ENCODE measurements around the gene SMYD4. TPM values are rescaled to one million over a fixed set of nuclear protein-coding genes. Genes with fewer than 3 reads are reported as not detected.

The SMYD4 gene
- total and polyA plus RNA-seq, 5 donors, result 6.5 to 14.6 (median 11.0) TPM

DNA sequence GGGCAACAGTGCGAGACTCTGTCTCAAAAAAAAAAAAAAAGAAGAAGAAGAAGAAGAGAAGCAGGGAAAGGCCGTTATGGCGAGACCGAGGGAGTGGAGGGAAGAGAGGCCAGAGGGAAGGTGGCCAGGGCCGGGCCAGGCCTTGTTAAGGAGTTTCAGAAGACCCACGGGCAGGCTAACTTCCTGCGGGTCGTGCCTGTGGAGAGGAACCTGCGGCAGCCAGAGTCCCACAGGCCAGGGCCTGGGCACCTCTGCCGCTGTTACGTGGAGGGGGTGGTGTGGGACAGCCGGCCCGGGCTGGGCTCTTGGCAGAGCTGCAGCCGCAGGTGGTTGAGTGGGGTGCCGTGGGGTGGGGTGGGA, 99.8 kb downstream of the SMYD4 start:
- peak in 1 of 3 donors; percentile 68 for DNase-seq
- Histone ChIP-seq H3K4me3 (ENCODE audit: low read length) (no peak overlapping the region), H3K9me3 (ENCODE audit: control insufficient read depth, low read length) (no peaks in the 10 kb centered on the region), H3K4me1 (ENCODE audit: control insufficient read depth, insufficient read depth, low read length) (peaks cover 5% of the 10 kb centered on the region), H3K27me3 (ENCODE audit: control insufficient read depth, insufficient read depth) (no peaks in the 10 kb centered on the region), H3K27ac (ENCODE audit: low read length) (peak overlapping the region; percentile 42)
- intact Hi-C loops (cut with DNase I), result loop anchor here in 1 of 4 donors (5.0 kb wide), 1 partner anchor 47 kb away; no protein-coding TSS in a partner anchor
- WGBS, result 41% methylated on average over 15 of the region's 15 CpGs
- ATAC-seq, result peak in 1 of 2 donors; percentile 25

Other genes starting within 250 kb of the SMYD4 start
- 1 to 10 TPM; 4.2 to 6.7 (median 5.6) TPM for gene SLC43A2, start 201.1 kb downstream of the SMYD4 start, total RNA-seq
- gene SLC43A2, start 201.1 kb downstream of the SMYD4 start, polyA plus RNA-seq, result 3.4 TPM
- 10 to 100 TPM in 3 of 4 donors, 1 to 10 TPM in 1; 9.9 to 15.6 (median 13.9) TPM for gene SCARF1, start 184.2 kb downstream of the SMYD4 start, total RNA-seq
- gene SCARF1, start 184.2 kb downstream of the SMYD4 start, polyA plus RNA-seq, result 7.7 TPM
- gene RILP, start 180.0 kb downstream of the SMYD4 start, total RNA-seq, result 10 to 100 TPM; 31.0 to 54.4 (median 48.1) TPM
- 75.1 TPM for gene RILP, start 180.0 kb downstream of the SMYD4 start, polyA plus RNA-seq
- gene PRPF8, start 145.0 kb downstream of the SMYD4 start, total RNA-seq, result 100 to 1,000 TPM; 134 to 187 (median 152) TPM
- 72.1 TPM for gene PRPF8, start 145.0 kb downstream of the SMYD4 start, polyA plus RNA-seq
- 1 to 10 TPM; 1.9 to 6.1 (median 2.3) TPM for gene TLCD2, start 119.5 kb downstream of the SMYD4 start, total RNA-seq
- 1.5 TPM for gene TLCD2, start 119.5 kb downstream of the SMYD4 start, polyA plus RNA-seq
- 10 to 100 TPM in 3 of 4 donors, 1 to 10 TPM in 1; 9.2 to 11.2 (median 11.0) TPM for gene WDR81, start 105.2 kb downstream of the SMYD4 start, total RNA-seq
- 10.2 TPM for gene WDR81, start 105.2 kb downstream of the SMYD4 start, polyA plus RNA-seq
- 1 to 10 TPM in 3 of 4 donors, under 1 TPM in 1; 0.45 to 2.1 (median 1.2) TPM for gene SERPINF2, start 87.0 kb downstream of the SMYD4 start, total RNA-seq
- 1.1 TPM for gene SERPINF2, start 87.0 kb downstream of the SMYD4 start, polyA plus RNA-seq
- gene SERPINF1, start 67.8 kb downstream of the SMYD4 start, total RNA-seq, result 100 to 1,000 TPM; 160 to 288 (median 264) TPM
- gene SERPINF1, start 67.8 kb downstream of the SMYD4 start, polyA plus RNA-seq, result 215 TPM
- gene RPA1, start 103 bp upstream of the SMYD4 start, total RNA-seq, result 100 to 1,000 TPM in 1 of 4 donors, 10 to 100 TPM in 3; 68.1 to 103 (median 81.6) TPM
- gene RPA1, start 103 bp upstream of the SMYD4 start, polyA plus RNA-seq, result 28.0 TPM
- 1 to 10 TPM; 3.9 to 5.7 (median 4.2) TPM for gene RTN4RL1, start 195.4 kb upstream of the SMYD4 start, total RNA-seq
- gene RTN4RL1, start 195.4 kb upstream of the SMYD4 start, polyA plus RNA-seq, result 5.4 TPM
- gene DPH1, start 200.3 kb upstream of the SMYD4 start, total RNA-seq, result 10 to 100 TPM; 24.7 to 30.7 (median 27.5) TPM
- 20.5 TPM for gene DPH1, start 200.3 kb upstream of the SMYD4 start, polyA plus RNA-seq
- gene OVCA2, start 212.1 kb upstream of the SMYD4 start, total RNA-seq, result 10 to 100 TPM; 15.3 to 29.4 (median 20.5) TPM
- 35.6 TPM for gene OVCA2, start 212.1 kb upstream of the SMYD4 start, polyA plus RNA-seq
- 10 to 100 TPM; 16.9 to 33.0 (median 24.7) TPM for gene HIC1, start 225.2 kb upstream of the SMYD4 start, total RNA-seq
- gene HIC1, start 225.2 kb upstream of the SMYD4 start, polyA plus RNA-seq, result 10.3 TPM

Measured in right cardiac atrium (tissue), 5 donors.